GM10266 (cell line): ENCODE data around the gene PRR20D.

Experiments used
- DNase-seq: peaks from one replicate; pipeline ENCODE4 v3.0.0; 2012; ENCODE audit errors: extremely low spot score
- CTCF ChIP-seq: IDR thresholded peaks from 2 replicates; pipeline ENCODE4 v1.5.1; 2012; ENCODE audit warnings: mild to moderate bottlenecking, low read depth; ENCODE audit not compliant: control insufficient read depth, insufficient read depth; ENCODE audit errors: missing control alignments

PRR20D gene

GRCh38 chr13:57191667-57192066 is 31.2 kb downstream of the PRR20D start:
- DNase-seq, result no peak
- TF ChIP-seq CTCF, result no peak

- no peak for TF ChIP-seq CTCF
- DNase-seq, result no peak
Measured at GRCh38 chr13:57212989-57213388, 52.6 kb downstream of the PRR20D start.
